Hair follicle dermal papilla cell (primary cell): ENCODE results near the gene UCK1. TPM values are rescaled to one million over a fixed set of nuclear protein-coding genes. Genes with fewer than 3 reads are reported as not detected.

Experiments
- small RNA-seq: library from RNA; depleted of rRNA; stranded (forward); fragments of <200 nt; gene quantifications from one replicate; pipeline ENCODE3, GENCODE V24; 2012
- total RNA-seq: library from RNA; depleted of rRNA; stranded (reverse); fragments of >200 nt; gene quantifications from 2 replicates; pipeline ENCODE4 v1.2.3, GENCODE V29; 2012

Gene UCK1
- 23.2 and 29.9 TPM in 2 replicates for total RNA-seq

DNA sequence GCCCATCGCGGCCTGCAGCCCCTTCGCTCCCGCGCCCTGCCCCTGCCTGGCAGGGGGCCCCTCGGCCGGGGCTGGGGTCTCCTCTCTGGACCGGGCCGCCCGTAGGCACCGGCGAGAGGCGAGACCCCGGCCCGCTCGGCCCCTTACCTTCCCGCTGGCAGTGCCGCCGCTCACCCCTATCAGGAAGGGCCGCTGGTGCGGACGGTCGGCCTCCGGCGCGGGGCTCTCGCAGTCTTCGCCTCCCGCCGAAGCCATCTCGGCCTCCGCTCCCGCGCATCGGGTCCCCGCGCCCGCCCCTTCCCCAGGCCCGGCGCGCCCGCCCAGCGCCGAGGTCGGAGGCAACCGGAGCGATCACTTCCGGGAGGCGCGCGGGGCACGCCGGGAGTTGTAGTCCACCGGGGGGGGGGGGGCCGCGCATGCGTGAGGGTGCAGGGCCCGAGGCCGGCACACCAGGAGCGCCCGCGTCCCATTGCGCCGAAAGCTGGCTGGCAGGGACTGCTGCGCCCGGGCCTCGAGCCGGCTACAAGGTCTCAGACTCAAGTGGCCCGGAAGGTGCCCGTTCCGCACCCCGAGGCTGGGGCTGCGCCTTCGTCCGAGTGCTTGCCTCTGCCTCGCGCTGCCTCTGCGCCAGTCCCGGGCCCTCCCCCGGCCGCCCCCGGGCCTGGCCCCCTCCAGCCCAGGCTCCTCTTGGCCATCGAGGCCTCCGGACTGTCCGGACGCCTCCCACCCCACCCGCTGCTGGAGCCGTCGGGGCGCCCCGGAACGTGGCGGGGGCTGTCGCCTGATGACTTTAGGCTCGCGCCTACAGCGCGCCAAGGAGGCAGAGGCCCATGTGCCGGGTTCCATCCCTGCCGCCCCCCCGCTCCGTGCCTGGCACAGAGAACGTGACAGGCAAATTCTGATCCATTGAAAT, at the start of gene UCK1:
UCK1 (minus strand) TSS at position 344 of the 913 bp plus-strand sequence; CDS start at position 255, 89 bp downstream.

DNA sequence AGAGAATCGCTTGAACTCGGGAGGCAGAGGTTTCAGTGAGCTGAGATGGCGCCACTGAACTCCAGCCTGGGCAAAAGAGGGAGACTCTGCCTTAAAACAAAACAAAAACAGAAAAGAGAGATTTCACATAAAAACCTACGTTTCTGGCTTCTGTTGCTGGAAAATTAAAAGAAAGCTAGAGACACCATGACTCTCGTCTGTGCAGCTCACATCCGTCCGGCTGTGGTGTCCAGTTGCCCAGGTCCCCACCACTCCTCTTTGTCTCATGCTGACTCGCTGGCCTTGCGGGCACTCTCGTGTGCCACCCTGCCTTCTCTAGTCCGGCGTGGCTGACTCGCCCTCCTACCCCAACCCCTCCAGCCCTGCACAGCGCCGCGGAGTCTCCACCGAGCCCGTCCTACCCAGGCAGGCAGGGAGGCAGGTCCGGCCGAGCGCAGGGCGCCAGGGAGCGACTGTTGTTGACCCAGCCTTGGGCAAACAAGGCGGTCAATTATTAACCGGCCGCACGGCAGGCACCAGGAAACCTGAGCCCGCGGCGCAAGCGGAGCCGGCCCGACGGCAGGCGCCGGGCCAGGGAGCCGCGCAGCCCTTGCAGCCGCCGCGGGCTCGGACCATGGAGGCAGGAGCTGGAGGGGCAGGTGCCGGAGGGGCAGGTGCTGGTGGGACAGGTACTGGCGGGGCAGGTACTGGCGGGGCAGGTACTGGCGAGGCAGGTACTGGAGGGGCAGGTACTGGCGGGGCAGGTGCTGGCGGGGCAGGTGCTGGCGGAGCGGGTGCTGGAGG, 14.1 kb upstream of the UCK1 start, which contains the start of gene PRRT1B:
PRRT1B (plus strand) TSS at position 521 of the 783 bp plus-strand sequence; CDS start at position 614, 93 bp downstream.

GRCh38 chr9:131502781-131503625, 28.1 kb downstream of the UCK1 start, which contains the start of gene POMT1:
Gene POMT1, plus strand, starts transcription at chr9:131502918. Its CDS starts 1,301 bp downstream, at chr9:131504219.

Small RNA genes lying within 50 kb of the gene (small RNA-seq; reads per million reads assigned to genes)
- gene SNORD62A (0.88 reads per million, percentile 14 among the genes with 10 or more reads in this experiment), gene SNORD62B (2.1 reads per million, percentile 49 among the genes with 10 or more reads in this experiment)

Other genes starting within 250 kb of the UCK1 start
- 9.2 and 10.6 TPM in 2 replicates for gene PLPP7, start 241.5 kb downstream of the UCK1 start, total RNA-seq
- 73.0 and 100.0 TPM in 2 replicates for gene PRRC2B, start 137.2 kb downstream of the UCK1 start, total RNA-seq
- 31.5 and 32.3 TPM in 2 replicates for gene POMT1, start 28.3 kb downstream of the UCK1 start, total RNA-seq
- not detected in 2 replicates for gene PRRT1B, start 14.3 kb upstream of the UCK1 start, total RNA-seq
- 44.6 and 45.8 TPM in 2 replicates for gene RAPGEF1, start 208.8 kb upstream of the UCK1 start, total RNA-seq